Natural killer cell (primary cell): ENCODE results near the gene ELP4. TPM values are rescaled to one million over a fixed set of nuclear protein-coding genes. Genes with fewer than 3 reads are reported as not detected.

ENCODE experiments used
- ATAC-seq, 3 donors: fragments of 150-1000 bp in 2 of 3; fragments of 200-7000 bp in 1 of 3; cut with Tn5 transposase; 1 replicate in 1 of 3; 2 replicates in 2 of 3; pipeline ENCODE4 v1.10.0; 2021; ENCODE audit warnings: mild to moderate bottlenecking in 2 of 3, moderate library complexity in 2 of 3
- DNase-seq, 2 donors: peaks; one replicate each; pipeline versions ENCODE4 v3.0.0 to v3.0.0-alpha.2; 2013 to 2021; ENCODE audit warnings: mixed read lengths in 1 of 2
- H3K27ac ChIP-seq: one replicate; pipeline ENCODE4 v1.5.1; 2013; ENCODE audit warnings: mild to moderate bottlenecking, low read length
- H3K27me3 ChIP-seq: one replicate; pipeline ENCODE4 v1.6.1; 2013; ENCODE audit warnings: low read length; ENCODE audit not compliant: control insufficient read depth, insufficient read depth
- H3K36me3 ChIP-seq: one replicate; pipeline ENCODE4 v1.6.1; 2013; ENCODE audit warnings: low read length; ENCODE audit not compliant: control insufficient read depth, insufficient read depth
- H3K4me1 ChIP-seq: one replicate; pipeline ENCODE4 v1.6.1; 2013; ENCODE audit warnings: low read length; ENCODE audit not compliant: control insufficient read depth, insufficient read depth
- H3K4me3 ChIP-seq: one replicate; pipeline ENCODE4 v1.5.1; 2013; ENCODE audit warnings: low read length
- H3K9me3 ChIP-seq: one replicate; pipeline ENCODE4 v1.6.1; 2013; ENCODE audit warnings: low read length; ENCODE audit not compliant: control insufficient read depth, insufficient read depth
- H3K27ac Mint-ChIP-seq, 2 donors: one replicate each; pipeline ENCODE4 v1.8.0; 2022; ENCODE audit warnings: mild to moderate bottlenecking in 2 of 2, mixed read lengths in 2 of 2, moderate library complexity in 1 of 2
- H3K27me3 Mint-ChIP-seq, 2 donors: one replicate each; pipeline ENCODE4 v1.8.0; 2022; ENCODE audit warnings: low read depth in 2 of 2, mixed read lengths in 2 of 2
- H3K36me3 Mint-ChIP-seq: one replicate; pipeline ENCODE4 v1.8.0; 2022; ENCODE audit warnings: mixed read lengths
- H3K4me1 Mint-ChIP-seq, 2 donors: one replicate each; pipeline ENCODE4 v1.8.0; 2022; ENCODE audit warnings: mixed read lengths in 2 of 2
- H3K4me3 Mint-ChIP-seq: one replicate; pipeline ENCODE4 v1.8.0; 2022; ENCODE audit warnings: mild to moderate bottlenecking, moderate library complexity, mixed read lengths
- H3K9me3 Mint-ChIP-seq, 2 donors: one replicate each; pipeline ENCODE4 v1.8.0; 2022; ENCODE audit warnings: mixed read lengths in 2 of 2
- CTCF ChIP-seq: fragments of 200-600 bp; IDR thresholded peaks from one replicate; pipeline ENCODE4 v1.8.0; 2022; ENCODE audit warnings: antibody characterized with exemption
- WGBS: methylation state at CpG from one replicate; pipeline ENCODE4 v1.1.7; 2013; ENCODE audit warnings: missing lambda C conversion rate; ENCODE audit not compliant: insufficient coverage; 5-methylcytosine and 5-hydroxymethylcytosine counted together
- intact Hi-C: fragments of 100-400 bp; cut with micrococcal nuclease; formaldehyde crosslinking; loops from one replicate; pipeline ENCODE4 v1.14.2; 2022
- total RNA-seq, 4 donors: library from RNA; stranded (reverse); fragments of 120-200 nt in 1 of 4; gene quantifications; one replicate each; pipeline versions ENCODE4 v1.2.3 to v1.2.4, GENCODE V29; 2013 to 2022

ELP4 gene
- total RNA-seq, 3 donors from 2014 or later (not counting 1 experiment from before 2014, with no cell fraction given), result 22.8 to 29.6 (median 23.4) TPM

GRCh38 chr11:31821235-31821764 is 311.7 kb downstream of the ELP4 start:
- peaks cover 86% of the 10 kb centered on the region for H3K27me3 ChIP-seq
- Mint-ChIP-seq H3K36me3 (peaks cover 16% of the 10 kb centered on the region), H3K4me1 (peaks cover 6 to 19% of the 10 kb centered on the region in 2 donors), H3K27ac (no peak overlapping the region), H3K9me3 (no peaks in the 10 kb centered on the region), H3K27me3 (peaks cover 52 to 69% of the 10 kb centered on the region in 2 donors), H3K4me3 (no peak overlapping the region)
- intact Hi-C loops, result no loop called here
- peaks cover 20% of the 10 kb centered on the region for H3K9me3 ChIP-seq
- WGBS, result 5% methylated on average over 5 of the region's 5 CpGs
- H3K4me1 ChIP-seq, result peaks cover 24% of the 10 kb centered on the region
- no peak for TF ChIP-seq CTCF
- no peak for ATAC-seq
- no peaks in the 10 kb centered on the region for H3K36me3 ChIP-seq
- H3K27ac ChIP-seq, result no peak overlapping the region
- no peak for DNase-seq
- H3K4me3 ChIP-seq, result no peak overlapping the region

GRCh38 chr11:31821766-31822165 is 312.2 kb downstream of the ELP4 start:
- no peak for TF ChIP-seq CTCF
- Mint-ChIP-seq H3K4me1 (peaks cover 4 to 21% of the 10 kb centered on the region in 2 donors), H3K36me3 (peaks cover 21% of the 10 kb centered on the region), H3K27ac (no peak overlapping the region), H3K9me3 (no peaks in the 10 kb centered on the region), H3K27me3 (peaks cover 54 to 72% of the 10 kb centered on the region in 2 donors), H3K4me3 (no peak overlapping the region)
- no peaks in the 10 kb centered on the region for H3K36me3 ChIP-seq
- H3K9me3 ChIP-seq, result peaks cover 20% of the 10 kb centered on the region
- WGBS, result 22% methylated on average over 6 of the region's 8 CpGs
- peaks cover 19% of the 10 kb centered on the region for H3K4me1 ChIP-seq
- intact Hi-C loops, result no loop called here
- peaks cover 86% of the 10 kb centered on the region for H3K27me3 ChIP-seq
- H3K27ac ChIP-seq, result no peak overlapping the region
- no peak for ATAC-seq
- DNase-seq, result no peak
- no peak overlapping the region for H3K4me3 ChIP-seq

- DNase-seq (no peak), ATAC-seq (no peak)
- Mint-ChIP-seq H3K4me3 (no peak overlapping the region), H3K36me3 (peaks cover 21% of the 10 kb centered on the region), H3K27ac (no peak overlapping the region), H3K9me3 (no peaks in the 10 kb centered on the region), H3K4me1 (peaks cover 2 to 21% of the 10 kb centered on the region in 2 donors), H3K27me3 (peaks cover 59 to 71% of the 10 kb centered on the region in 2 donors)
- no peak for TF ChIP-seq CTCF
- Histone ChIP-seq H3K9me3 (peaks cover 20% of the 10 kb centered on the region), H3K36me3 (no peaks in the 10 kb centered on the region), H3K27ac (no peak overlapping the region), H3K27me3 (peaks cover 83% of the 10 kb centered on the region), H3K4me1 (peaks cover 16% of the 10 kb centered on the region), H3K4me3 (no peak overlapping the region)
- WGBS, result 28% methylated on average over 17 of the region's 17 CpGs
- intact Hi-C loops, result no loop called here
These were observed 312.8 kb downstream of the ELP4 start for GRCh38 chr11:31822175-31822926.
